BE2C (cell line): ENCODE data around the gene RASSF8.

Experiments
- DNase-seq: peaks from one replicate; pipeline ENCODE4 v3.0.0-alpha.2; 2020
- H3K27me3 ChIP-seq: fragments of 250-450 bp; sonication (Bioruptor Pico); 2 replicates; pipeline ENCODE4 v1.5.1; 2020; ENCODE audit warnings: mild to moderate bottlenecking
- H3K36me3 ChIP-seq: fragments of 250-450 bp; sonication (Bioruptor Pico); 2 replicates; pipeline ENCODE4 v1.5.1; 2020; ENCODE audit warnings: mild to moderate bottlenecking
- H3K4me1 ChIP-seq: fragments of 250-450 bp; sonication (Bioruptor Pico); 2 replicates; pipeline ENCODE4 v1.5.1; 2020
- H3K4me3 ChIP-seq: 2 replicates; pipeline ENCODE4 v1.5.1; 2011; ENCODE audit warnings: low read depth, low read length
- H3K9me3 ChIP-seq: fragments of 250-450 bp; sonication (Bioruptor Pico); 2 replicates; pipeline ENCODE4 v1.5.1; 2020
- CTCF ChIP-seq: IDR thresholded peaks from 2 replicates; pipeline ENCODE4 v1.5.1; 2012; ENCODE audit warnings: mild to moderate bottlenecking, low read depth, low read length

The RASSF8 gene

GRCh38 chr12:25983625-25984024 lies 25.1 kb downstream of the RASSF8 start:
- DNase-seq: no peak
- no peak for TF ChIP-seq CTCF

GRCh38 chr12:25984759-25985158 lies 26.3 kb downstream of the RASSF8 start:
- Histone ChIP-seq H3K4me1 (no peaks in the 10 kb centered on the region), H3K9me3 (no peaks in the 10 kb centered on the region), H3K4me3 (no peak overlapping the region), H3K36me3 (no peaks in the 10 kb centered on the region), H3K27me3 (no peaks in the 10 kb centered on the region)
- TF ChIP-seq CTCF: no peak
- DNase-seq: no peak

More at GRCh38 chr12:25983625-25984024, 25.1 kb downstream of the RASSF8 start:
- Histone ChIP-seq H3K36me3 (no peaks in the 10 kb centered on the region), H3K27me3 (no peaks in the 10 kb centered on the region), H3K4me3 (no peak overlapping the region), H3K9me3 (no peaks in the 10 kb centered on the region), H3K4me1 (no peaks in the 10 kb centered on the region)

GRCh38 chr12:25985316-25986175 lies 27.1 kb downstream of the RASSF8 start:
- no peak for TF ChIP-seq CTCF
- Histone ChIP-seq H3K4me1 (no peaks in the 10 kb centered on the region), H3K36me3 (no peaks in the 10 kb centered on the region), H3K9me3 (no peaks in the 10 kb centered on the region), H3K27me3 (no peaks in the 10 kb centered on the region), H3K4me3 (no peak overlapping the region)
- DNase-seq: no peak

GRCh38 chr12:25986180-25986579 lies 27.7 kb downstream of the RASSF8 start:
- H3K27me3 ChIP-seq: no peaks in the 10 kb centered on the region
- no peaks in the 10 kb centered on the region for H3K9me3 ChIP-seq
- no peak for DNase-seq
- H3K4me1 ChIP-seq: no peaks in the 10 kb centered on the region
- no peak for TF ChIP-seq CTCF
- H3K4me3 ChIP-seq: no peak overlapping the region
- no peaks in the 10 kb centered on the region for H3K36me3 ChIP-seq

- no peaks in the 10 kb centered on the region for H3K36me3 ChIP-seq
- H3K27me3 ChIP-seq: no peaks in the 10 kb centered on the region
- no peaks in the 10 kb centered on the region for H3K9me3 ChIP-seq
- no peak for DNase-seq
- TF ChIP-seq CTCF: no peak
- no peak overlapping the region for H3K4me3 ChIP-seq
- no peaks in the 10 kb centered on the region for H3K4me1 ChIP-seq
Observed at GRCh38 chr12:25988505-25988904, 30.0 kb downstream of the RASSF8 start.

GRCh38 chr12:25990495-25990894 lies 32.0 kb downstream of the RASSF8 start:
- DNase-seq: no peak
- H3K4me1 ChIP-seq: no peaks in the 10 kb centered on the region
- TF ChIP-seq CTCF: no peak
- H3K4me3 ChIP-seq: no peak overlapping the region
- H3K27me3 ChIP-seq: no peaks in the 10 kb centered on the region
- H3K9me3 ChIP-seq: no peaks in the 10 kb centered on the region
- no peaks in the 10 kb centered on the region for H3K36me3 ChIP-seq
